Duodenal mucosa (tissue), 2 donors: ENCODE data around the gene MCTP1.

Experiments
- H3K27ac ChIP-seq: one replicate; pipeline ENCODE4 v1.7.0; 2013; ENCODE audit warnings: low read depth, low read length
- H3K27me3 ChIP-seq, 2 donors: one replicate each; pipeline ENCODE4 v1.7.0; 2013; ENCODE audit warnings: low read length in 2 of 2, control low read depth in 1 of 2; ENCODE audit not compliant: insufficient read depth in 2 of 2, control insufficient read depth in 1 of 2
- H3K36me3 ChIP-seq, 2 donors: one replicate each; pipeline ENCODE4 v1.7.0; 2013; ENCODE audit warnings: low read length in 2 of 2, control low read depth in 1 of 2; ENCODE audit not compliant: insufficient read depth in 2 of 2, control insufficient read depth in 1 of 2
- H3K4me1 ChIP-seq, 2 donors: one replicate each; pipeline ENCODE4 v1.7.0; 2013; ENCODE audit warnings: low read length in 2 of 2, control low read depth in 1 of 2; ENCODE audit not compliant: insufficient read depth in 2 of 2, control insufficient read depth in 1 of 2
- H3K4me3 ChIP-seq, 2 donors: one replicate each; pipeline ENCODE4 v1.7.0; 2013; ENCODE audit warnings: low read length in 2 of 2, low read depth in 1 of 2
- H3K9ac ChIP-seq, 2 donors: one replicate each; pipeline ENCODE4 v1.7.0; 2013; ENCODE audit warnings: low read length in 2 of 2, low read depth in 1 of 2
- H3K9me3 ChIP-seq, 2 donors: one replicate each; pipeline ENCODE4 v1.7.0; 2013; ENCODE audit warnings: low read length in 2 of 2, control low read depth in 1 of 2; ENCODE audit not compliant: control insufficient read depth in 1 of 2

Gene MCTP1

GRCh38 chr5:94689908-94690307 lies 595.0 kb downstream of the MCTP1 start:
- no peaks in the 10 kb centered on the region for H3K27me3 ChIP-seq
- peaks cover 0 to 14% of the 10 kb centered on the region in 2 donors for H3K36me3 ChIP-seq
- H3K9me3 ChIP-seq: no peaks in the 10 kb centered on the region
- H3K4me1 ChIP-seq: peaks cover 0 to 4% of the 10 kb centered on the region in 2 donors
- H3K4me3 ChIP-seq: no peak overlapping the region
- H3K9ac ChIP-seq: no peak overlapping the region
- H3K27ac ChIP-seq: no peak overlapping the region

- Histone ChIP-seq H3K27me3 (no peaks in the 10 kb centered on the region), H3K36me3 (peaks cover 0 to 5% of the 10 kb centered on the region in 2 donors), H3K27ac (no peak overlapping the region), H3K9me3 (no peaks in the 10 kb centered on the region), H3K4me1 (no peaks in the 10 kb centered on the region), H3K9ac (no peak overlapping the region), H3K4me3 (no peak overlapping the region)
Observed at GRCh38 chr5:94682814-94683520, 601.9 kb downstream of the MCTP1 start.

- Histone ChIP-seq H3K27ac (no peak overlapping the region), H3K36me3 (peaks cover 0 to 8% of the 10 kb centered on the region in 2 donors), H3K4me1 (no peaks in the 10 kb centered on the region), H3K9ac (no peak overlapping the region), H3K4me3 (no peak overlapping the region), H3K27me3 (no peaks in the 10 kb centered on the region), H3K9me3 (no peaks in the 10 kb centered on the region)
Observed at GRCh38 chr5:94675965-94676618, 608.8 kb downstream of the MCTP1 start.

GRCh38 chr5:94674490-94675382 lies 610.2 kb downstream of the MCTP1 start:
- no peak overlapping the region for H3K4me3 ChIP-seq
- H3K27ac ChIP-seq: no peak overlapping the region
- no peaks in the 10 kb centered on the region for H3K9me3 ChIP-seq
- H3K9ac ChIP-seq: no peak overlapping the region
- no peaks in the 10 kb centered on the region for H3K4me1 ChIP-seq
- no peaks in the 10 kb centered on the region for H3K27me3 ChIP-seq
- H3K36me3 ChIP-seq: peaks cover 0 to 8% of the 10 kb centered on the region in 2 donors

- Histone ChIP-seq H3K27ac (no peak overlapping the region), H3K4me3 (no peak overlapping the region), H3K9me3 (no peaks in the 10 kb centered on the region), H3K4me1 (no peaks in the 10 kb centered on the region), H3K27me3 (no peaks in the 10 kb centered on the region), H3K9ac (no peak overlapping the region), H3K36me3 (peaks cover 0 to 8% of the 10 kb centered on the region in 2 donors)
Observed at GRCh38 chr5:94672746-94673145, 612.1 kb downstream of the MCTP1 start.

GRCh38 chr5:94670726-94671125 lies 614.2 kb downstream of the MCTP1 start:
- Histone ChIP-seq H3K27me3 (no peaks in the 10 kb centered on the region), H3K4me1 (no peaks in the 10 kb centered on the region), H3K36me3 (peaks cover 2 to 3% of the 10 kb centered on the region in 2 donors), H3K9me3 (no peaks in the 10 kb centered on the region), H3K27ac (no peak overlapping the region), H3K9ac (no peak overlapping the region), H3K4me3 (no peak overlapping the region)

- Histone ChIP-seq H3K9ac (no peak overlapping the region), H3K9me3 (no peaks in the 10 kb centered on the region), H3K36me3 (peaks cover 7 to 8% of the 10 kb centered on the region in 2 donors), H3K4me3 (no peak overlapping the region), H3K27ac (no peak overlapping the region), H3K4me1 (no peaks in the 10 kb centered on the region), H3K27me3 (no peaks in the 10 kb centered on the region)
Observed at GRCh38 chr5:94667937-94668336, 617.0 kb downstream of the MCTP1 start.

- no peak overlapping the region for H3K9ac ChIP-seq
- H3K27me3 ChIP-seq: no peaks in the 10 kb centered on the region
- no peak overlapping the region for H3K27ac ChIP-seq
- no peak overlapping the region for H3K4me3 ChIP-seq
- peaks cover 0 to 21% of the 10 kb centered on the region in 2 donors for H3K9me3 ChIP-seq
- H3K36me3 ChIP-seq: peaks cover 12 to 16% of the 10 kb centered on the region in 2 donors
- H3K4me1 ChIP-seq: no peaks in the 10 kb centered on the region
Observed at GRCh38 chr5:94661086-94661485, 623.8 kb downstream of the MCTP1 start.

- Histone ChIP-seq H3K4me3 (no peak overlapping the region), H3K27me3 (no peaks in the 10 kb centered on the region), H3K4me1 (no peaks in the 10 kb centered on the region), H3K27ac (no peak overlapping the region), H3K9ac (no peak overlapping the region), H3K9me3 (peaks cover 0 to 26% of the 10 kb centered on the region in 2 donors), H3K36me3 (peaks cover 9 to 16% of the 10 kb centered on the region in 2 donors)
Observed at GRCh38 chr5:94660506-94660905, 624.4 kb downstream of the MCTP1 start.

- no peak overlapping the region for H3K27ac ChIP-seq
- no peaks in the 10 kb centered on the region for H3K27me3 ChIP-seq
- no peaks in the 10 kb centered on the region for H3K4me1 ChIP-seq
- H3K9me3 ChIP-seq: peaks cover 4 to 31% of the 10 kb centered on the region in 2 donors
- H3K4me3 ChIP-seq: no peak overlapping the region
- peaks cover 4 to 17% of the 10 kb centered on the region in 2 donors for H3K36me3 ChIP-seq
- H3K9ac ChIP-seq: no peak overlapping the region
Observed at GRCh38 chr5:94658272-94658671, 626.6 kb downstream of the MCTP1 start.
